GM18511 (cell line): ENCODE measurements around the gene G3BP2.
"Not testable (repeated sequence)": the region's sequence is repeated elsewhere in the genome, so short reads cannot be mapped to it uniquely, and the experiment has no call there.

ENCODE experiments used
- ATAC-seq: cut with Tn5 transposase; IDR thresholded peaks from one replicate; pipeline ENCODE4 v1.9.1; 2021; ENCODE audit warnings: mild to moderate bottlenecking, moderate library complexity; ENCODE audit not compliant: unreplicated experiment

Gene G3BP2

DNA sequence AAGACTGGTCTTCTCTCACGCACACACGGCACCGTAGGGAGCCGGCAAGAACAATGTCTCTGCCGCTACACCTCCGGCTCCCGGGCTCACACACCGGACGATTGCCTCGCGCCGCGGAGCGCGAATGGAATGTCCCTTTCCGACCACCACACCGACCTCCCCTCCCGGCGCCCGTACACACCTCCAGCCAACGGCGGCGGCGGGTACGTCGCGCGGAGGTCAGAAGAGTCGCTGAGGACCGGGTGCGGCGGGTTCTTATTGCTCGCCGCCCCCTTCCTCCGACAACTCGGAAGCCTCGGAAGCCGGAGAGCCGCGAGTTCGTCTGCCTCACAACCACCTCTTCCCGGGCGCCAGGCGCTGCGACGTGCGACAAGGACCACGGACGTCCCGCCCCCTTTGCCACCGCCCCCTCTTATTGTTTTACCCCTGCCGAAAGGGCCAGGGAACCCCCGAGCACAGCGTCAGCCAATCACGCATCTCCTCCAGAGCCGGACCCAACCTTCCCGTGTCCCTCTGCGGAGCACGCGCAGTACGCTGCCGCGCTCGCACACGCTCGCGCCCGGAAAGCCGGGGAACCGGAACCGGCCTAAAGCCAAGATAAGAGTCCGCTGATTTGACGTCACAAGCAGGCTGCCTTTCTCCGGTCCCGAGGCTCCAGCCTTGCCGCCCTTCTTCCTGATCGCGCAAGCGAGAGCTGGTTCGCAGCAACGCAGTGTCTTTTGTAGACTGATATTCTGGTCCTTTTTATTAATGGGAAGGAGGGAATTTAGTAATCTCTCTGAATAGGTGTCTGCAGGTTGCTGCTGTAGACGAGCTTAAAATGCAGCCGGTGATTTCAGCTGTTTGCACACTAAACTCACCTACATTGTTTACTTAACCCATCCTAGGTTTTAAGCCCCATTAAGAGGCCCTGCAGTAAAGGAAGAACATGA is at the start of gene G3BP2:
G3BP2 (minus strand) TSS at position 385 of the 932 bp plus-strand sequence. CDS start 11,386 bp downstream, outside the sequence.
- peak; percentile 92 for ATAC-seq

DNA sequence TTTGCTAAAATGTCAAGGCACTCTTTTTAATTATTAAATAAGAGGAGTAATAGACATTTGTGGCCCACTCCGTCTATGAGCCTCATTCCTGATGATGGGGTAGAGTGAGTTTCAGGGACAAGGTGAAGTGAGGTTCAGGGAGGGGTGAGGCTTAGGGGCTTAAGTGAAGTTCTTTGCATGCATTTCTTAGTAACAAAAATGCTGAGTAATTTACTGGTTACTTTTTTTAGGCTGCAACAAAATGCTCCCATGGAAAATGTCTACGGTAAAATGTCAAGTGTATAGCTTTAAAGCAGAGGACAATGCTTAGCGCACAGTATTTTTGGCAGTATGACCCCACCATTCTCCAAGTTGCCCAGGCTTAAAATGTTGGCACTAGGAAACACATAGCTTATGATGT is 49.2 kb upstream of the G3BP2 start:
- ATAC-seq = no peak

DNA sequence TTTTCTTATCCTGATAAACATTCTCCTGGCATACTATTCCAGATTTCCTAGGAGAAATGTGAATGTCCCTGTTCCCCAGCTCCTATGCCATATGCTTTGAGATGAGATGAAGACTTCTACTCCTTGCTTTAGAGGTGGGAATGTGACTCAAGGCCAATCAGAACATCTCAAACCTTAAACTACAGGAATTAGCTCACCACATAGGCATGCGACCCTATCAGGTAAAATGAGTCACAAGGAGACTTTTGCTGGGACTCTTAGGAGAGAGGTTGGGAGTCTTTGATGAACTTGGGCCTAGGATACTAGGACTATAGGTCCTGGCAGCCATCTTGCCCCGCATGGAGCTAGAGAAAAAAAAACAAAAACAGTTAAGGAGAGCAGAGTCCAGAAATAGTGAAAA is 45.3 kb upstream of the G3BP2 start:
- no peak for ATAC-seq

DNA sequence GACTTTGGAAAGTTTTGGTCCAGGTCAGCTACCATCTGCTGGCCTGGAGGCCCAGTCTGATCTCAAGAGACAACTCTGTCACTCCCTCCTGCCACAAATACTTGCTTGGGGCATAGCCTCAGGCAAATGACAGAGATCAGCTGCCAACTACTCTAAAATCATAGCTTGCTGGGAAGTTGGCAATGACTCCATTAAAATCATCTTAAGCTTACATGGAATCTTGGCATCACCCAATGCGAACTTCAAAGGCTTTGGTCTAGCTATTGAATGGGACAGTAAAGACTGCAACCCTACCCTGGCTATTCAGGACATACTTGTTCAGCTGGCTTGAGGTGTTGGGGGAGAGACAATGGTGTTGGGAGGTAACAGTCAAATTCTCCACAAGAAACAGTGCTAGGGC is 44.2 kb upstream of the G3BP2 start:
- no peak for ATAC-seq

DNA sequence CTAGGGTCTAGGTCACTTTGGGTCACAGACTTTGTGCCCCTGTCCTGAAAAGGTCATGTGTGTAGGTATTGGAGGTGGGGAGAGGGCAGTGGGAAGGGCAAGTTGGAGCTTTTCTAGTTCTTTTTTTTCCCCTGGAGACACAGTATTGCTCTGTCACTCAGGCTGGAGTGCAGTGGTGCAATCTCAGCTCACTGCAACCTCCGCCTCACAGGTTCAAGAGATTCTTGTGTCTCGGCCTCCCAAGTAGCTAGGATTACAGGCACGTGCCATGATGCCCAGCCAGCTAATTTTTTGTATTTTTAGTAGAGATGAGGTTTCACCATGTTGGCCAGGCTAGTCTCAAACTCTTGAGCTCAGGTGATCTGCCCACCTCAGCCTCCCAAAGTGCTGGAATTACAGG is 42.8 kb upstream of the G3BP2 start:
- ATAC-seq = not testable (repeated sequence)

DNA sequence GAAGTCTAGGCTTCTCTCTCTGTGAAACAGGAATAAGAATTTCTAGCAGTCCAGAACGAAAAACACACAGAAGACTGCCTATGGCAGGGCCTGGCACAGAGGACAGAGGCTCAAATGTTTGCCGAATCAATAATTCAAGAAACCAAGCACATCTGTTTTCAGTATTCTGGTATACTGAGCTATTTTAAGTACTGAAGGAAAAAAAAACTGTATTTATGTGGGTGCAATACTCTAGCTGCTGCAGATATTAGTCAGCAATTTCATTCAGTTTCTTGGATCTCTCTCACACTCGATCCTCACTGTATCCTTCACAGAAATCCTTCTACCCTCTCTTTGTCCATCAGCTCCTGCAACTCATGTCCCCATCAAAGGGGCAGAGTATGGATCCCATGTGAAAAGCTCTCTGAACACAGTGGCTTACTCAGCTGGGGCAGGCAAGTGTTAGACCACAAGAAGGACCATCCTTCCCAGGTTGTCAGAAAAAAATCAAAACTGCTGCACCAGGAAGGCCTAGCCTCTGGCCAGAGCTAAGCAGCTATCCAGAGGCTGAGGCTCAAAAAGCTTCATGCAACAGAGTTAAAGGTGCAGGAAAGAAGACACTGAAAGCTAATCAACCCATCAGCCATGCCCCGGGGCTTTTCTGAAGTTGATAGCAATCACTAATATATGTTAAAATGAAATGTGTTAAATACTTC is 42.0 kb upstream of the G3BP2 start:
- ATAC-seq = peak; percentile 73

DNA sequence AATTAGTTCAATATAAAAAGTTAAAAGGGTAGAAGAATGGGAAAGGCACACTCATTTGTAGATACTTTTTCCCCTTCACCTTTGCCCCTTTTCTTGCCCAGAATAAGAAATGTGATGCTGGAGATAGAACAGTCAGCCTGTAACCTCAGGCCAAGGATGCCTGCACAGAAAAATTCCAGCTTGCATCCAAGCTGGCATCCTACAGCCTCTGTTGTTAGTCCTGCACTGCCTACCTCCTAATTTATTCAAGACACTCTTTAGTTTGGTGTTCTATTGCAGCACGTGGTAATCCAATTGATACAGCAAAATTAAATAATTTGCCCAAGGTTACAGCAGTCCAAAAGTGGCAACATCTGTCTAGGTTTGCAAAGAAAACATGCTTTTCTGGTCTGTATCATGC is 41.5 kb upstream of the G3BP2 start:
- no peak for ATAC-seq

DNA sequence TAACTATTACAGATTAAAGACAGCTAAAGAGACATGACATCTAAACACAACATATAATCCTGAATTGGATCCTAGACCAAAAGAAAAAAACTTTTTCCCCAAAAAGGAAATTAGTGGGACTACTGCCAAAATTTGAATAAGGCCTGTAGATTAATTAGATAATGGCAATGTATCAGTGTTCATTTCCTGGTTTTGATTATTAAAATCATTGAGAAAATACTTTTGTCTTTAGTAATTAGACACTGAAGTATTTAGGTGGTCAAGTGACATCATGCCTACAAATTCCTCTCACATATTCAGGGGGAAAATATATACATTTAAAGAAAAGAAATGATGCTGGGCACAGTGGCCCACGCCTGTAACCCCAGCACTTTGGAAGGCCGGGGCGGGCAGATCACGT is 40.8 kb upstream of the G3BP2 start:
- no peak for ATAC-seq

DNA sequence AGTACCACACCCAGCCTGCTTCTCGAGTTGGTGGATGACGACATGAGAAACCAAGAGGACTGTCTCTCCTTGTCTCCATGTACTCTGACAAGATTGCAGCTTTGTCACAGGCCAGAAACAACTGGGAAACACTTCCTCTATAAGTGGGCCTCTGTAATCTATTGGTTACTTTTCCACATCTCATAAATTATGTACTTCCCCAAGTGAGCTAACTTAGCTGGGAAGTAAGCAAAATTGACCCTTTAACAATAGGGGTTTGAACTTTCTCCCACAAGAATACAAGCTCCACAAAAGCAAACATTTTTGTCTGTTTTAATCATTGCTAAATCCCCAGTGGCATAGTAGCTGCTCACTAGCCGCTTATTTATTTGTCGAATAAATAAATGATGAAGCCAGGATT is 37.0 kb upstream of the G3BP2 start:
- no peak for ATAC-seq

DNA sequence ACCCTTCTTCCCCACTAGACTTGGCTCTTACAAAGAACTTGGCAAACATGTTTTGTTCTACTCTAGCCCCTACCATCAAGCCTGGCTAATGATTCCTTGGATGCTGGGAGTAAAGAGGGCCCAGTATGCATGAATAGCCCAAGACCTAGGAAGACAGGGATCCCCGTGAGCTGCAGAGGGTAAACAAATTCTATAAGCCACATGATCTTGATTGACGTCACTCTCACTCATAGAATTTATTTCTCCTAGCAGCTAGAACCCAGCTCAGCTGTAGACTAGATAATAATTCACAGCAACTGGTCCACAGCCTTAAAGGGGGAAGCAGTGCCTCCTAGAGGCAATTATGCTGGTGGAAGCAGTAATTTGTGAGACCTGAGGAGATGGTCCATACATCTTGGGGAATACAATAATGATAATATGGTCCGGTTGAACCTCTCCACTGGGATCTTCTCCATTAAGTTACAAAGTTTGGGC is 35.0 kb upstream of the G3BP2 start:
- ATAC-seq = no peak

DNA sequence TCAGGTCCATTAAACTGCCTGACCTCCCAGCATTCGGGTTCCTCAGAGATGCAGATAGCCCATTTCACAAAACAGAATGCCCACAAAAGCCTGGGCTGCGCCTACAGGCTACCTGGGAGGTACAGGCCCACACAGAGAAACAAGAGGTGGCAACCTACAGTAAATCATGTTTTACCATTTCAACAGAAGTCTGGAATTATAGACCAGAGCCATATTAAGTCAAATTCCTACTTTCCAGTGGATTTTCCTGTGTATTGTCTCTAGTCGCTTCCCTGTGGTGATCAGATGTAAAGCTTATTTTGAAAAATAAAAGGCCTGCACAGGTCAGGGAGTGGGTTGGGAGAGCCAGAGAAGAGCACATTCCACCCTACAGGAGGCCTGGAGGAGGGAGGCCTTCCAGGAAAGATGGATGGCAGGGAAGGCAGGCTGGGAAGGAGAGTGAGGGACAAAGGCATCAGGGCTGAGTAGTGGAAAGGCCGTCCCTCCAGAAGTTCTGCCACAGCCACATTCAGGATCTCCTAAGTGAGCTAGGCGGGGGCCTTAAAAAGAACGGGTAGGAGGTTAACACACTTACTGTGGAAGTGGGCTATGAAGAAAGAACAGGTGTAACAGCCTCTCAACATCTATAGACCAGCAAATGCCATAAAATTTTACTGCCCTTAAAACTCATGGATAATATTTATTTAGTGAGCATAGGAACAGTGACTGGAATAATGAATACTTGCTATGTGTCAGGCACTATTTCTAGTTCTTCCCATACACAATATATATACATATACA is 32.2 kb upstream of the G3BP2 start:
- no peak for ATAC-seq

DNA sequence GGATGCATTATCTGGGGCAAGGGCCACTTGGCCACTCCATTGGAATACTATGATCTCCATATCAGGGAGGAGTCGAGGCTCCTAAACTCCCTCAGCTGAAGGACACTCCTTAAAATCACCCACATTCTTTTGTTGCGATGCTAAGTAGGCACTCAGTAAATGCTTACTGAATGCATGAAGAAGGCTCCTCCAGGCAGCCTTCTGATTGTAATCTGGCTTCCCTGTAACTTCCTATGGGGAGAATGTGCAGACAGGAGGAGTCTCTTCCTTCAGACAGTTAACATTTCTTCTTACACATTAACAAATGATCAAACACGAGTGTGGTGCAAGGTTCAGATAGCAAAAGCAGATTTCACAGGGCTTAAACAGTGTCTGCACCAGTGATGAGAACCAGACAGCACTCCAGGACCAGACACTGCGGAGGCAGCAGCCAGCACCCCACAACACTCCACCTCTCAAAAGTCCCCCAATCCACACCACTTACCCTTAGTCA is 29.8 kb upstream of the G3BP2 start:
- ATAC-seq = no peak

DNA sequence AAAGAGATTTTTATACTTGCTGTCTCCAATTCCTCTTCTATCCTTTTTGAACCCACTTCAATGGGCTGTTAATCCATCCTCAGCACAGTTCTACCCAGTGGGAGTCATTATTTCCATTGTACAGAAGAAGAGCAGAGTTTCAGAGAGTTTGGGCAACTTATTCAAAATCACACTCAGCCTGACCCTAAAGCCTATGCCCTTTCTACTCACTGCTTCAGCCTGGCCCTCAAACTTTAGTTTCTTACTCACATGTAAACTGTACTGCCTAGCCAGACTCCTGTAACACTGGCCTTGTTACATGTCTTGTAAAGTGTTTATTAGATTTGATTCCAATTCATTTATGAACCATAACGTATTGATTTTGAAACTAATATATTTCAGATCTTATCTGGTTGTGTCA is 26.1 kb upstream of the G3BP2 start:
- ATAC-seq = peak; percentile 21

DNA sequence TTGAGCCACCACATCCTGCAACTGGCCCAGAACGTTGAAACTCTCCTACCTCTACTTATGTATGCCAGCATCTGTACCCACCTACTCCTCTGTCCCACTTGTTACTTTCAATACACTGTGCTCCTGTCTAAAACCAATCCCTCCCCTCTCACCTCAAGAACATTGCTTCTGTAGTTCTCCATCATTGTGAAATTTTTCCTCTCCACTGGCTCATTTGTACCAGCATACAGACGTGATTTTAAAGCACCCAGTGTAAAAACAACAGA is 25.7 kb upstream of the G3BP2 start:
- ATAC-seq = peak; percentile 55

DNA sequence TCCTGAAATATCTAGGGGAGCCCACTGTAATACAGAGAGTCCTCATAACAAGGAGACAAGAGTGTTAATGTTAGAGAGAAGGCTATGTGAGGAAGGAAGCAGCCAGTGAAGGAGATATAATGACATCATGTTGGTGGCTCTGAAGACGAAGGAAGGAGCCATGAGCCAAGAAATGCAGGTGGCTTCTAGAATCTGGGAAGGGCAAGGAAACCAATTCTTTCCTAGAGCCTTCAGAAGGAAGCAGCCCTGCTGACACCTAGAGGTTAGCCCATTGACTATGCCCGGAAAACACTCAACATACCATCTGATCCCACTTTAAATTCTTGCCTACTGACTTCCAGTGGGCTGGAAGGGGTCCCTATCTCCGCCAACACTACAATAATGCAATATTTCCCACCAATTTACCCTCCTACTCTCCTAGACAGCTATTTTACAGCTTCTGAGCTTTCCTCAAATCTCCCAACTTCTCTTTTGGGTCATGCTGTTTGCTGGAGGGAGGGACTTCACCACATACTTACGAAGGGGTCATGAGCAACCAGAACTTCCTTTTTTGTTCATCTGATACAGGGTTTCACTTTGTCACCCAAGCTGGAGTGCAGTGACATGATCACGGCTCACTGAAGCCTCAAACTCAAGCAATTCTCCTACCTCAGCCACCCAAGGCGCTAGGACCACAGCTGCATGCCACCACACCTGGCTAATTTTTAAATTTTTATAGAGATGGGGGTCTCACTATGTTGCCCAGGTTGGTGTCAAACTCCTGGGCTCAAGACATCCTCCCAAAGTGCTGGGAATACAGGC is 25.2 kb upstream of the G3BP2 start:
- ATAC-seq = peak; percentile 97

DNA sequence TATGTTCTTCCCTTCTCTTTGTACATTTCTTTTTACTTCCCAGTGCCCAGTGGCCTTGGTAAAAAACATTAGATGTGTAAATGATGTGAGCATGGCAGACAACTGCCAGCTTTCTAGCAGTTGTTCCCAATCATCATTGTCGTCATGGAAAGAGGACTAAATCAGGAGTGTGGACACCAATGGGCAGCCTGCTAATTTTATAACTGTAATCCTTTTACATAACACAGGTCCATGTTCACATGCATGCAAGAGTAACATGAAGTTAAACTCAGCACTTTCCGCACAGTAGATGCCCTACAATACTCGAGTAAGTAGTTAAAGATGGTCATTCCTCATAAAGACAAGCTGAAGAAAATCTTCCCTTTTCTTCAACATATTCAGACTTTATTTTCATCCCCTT is 23.4 kb upstream of the G3BP2 start:
- ATAC-seq = no peak

DNA sequence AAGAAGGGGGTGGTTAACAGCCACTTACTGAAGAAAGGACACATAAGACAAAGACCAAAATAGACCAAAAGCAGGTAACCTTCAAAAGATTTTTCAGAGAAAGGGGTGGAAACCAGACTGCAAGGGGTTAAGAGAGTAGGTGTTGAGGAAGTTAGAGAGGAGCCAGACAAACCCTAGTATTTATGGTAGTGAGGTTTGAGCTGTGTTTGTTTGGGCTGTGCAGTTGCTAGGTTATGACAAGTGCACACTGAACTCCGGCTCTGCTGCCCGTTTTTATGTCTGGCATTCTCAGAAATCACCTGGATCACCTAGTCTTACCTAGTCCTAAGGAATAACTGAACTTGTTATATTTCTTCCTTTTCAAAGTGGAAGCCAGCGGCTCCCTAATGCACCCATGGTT is 22.9 kb upstream of the G3BP2 start:
- ATAC-seq = no peak

DNA sequence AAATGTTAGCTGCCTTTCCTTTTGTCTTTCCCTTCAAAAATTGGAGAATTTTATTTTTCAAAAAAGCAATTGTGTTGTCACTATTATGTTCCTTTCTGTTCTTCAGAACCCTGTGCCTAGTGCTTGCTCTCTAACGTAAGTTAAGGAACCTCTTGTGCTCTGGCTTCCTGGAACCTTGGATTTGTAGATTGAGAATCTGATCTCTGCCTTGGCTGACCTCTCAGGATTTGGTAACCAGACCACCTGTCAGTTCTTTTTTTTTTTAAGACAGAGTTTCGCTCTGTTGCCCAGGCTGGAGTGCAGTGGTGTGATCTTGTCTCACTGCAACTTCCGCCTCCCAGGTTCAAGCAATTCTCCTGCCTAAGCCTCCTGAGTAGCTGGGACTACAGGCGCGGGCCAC is 18.9 kb upstream of the G3BP2 start:
- not testable (repeated sequence) for ATAC-seq

DNA sequence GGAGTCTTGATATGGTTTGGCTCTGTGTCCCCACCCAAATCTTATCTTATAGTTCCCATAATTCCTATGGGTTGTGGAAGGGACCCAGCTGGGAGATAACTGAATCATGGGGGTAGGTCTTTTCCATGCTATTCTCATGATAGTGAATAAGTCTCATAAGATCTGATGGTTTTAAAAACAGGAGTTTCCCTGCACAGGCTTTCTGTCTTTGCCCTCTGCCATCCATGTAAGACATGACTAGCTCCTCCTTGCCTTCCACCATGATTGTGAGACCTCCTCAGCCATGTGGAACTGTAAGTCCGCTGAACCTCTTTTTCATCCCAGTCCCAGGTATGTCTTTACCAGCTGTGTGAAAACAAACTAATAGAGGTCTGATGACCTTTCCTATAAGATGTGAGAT is 13.9 kb upstream of the G3BP2 start:
- ATAC-seq = not testable (repeated sequence)

DNA sequence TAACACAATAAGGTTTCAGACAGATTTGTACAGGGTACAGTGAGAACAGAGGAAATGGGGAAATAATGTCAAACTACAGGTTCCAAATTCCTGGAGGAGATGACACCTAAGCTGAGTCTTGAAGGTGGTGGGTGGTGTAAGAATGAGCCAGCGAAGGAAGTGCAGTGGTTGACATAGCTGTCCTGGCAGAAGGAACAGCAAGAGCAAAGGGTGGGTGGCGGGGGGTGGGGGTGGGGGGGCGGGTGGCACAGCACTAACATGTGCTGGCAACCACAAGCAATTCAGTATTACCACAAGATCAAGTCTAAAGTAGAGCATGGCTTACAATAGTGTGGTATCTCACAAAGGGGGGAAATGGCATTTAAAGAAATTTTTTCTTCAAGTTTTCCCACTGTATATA is 13.1 kb upstream of the G3BP2 start:
- ATAC-seq = no peak
